PC-9 (cell line): ENCODE measurements around the gene DCP2. TPM values are rescaled to one million over a fixed set of nuclear protein-coding genes. Genes with fewer than 3 reads are reported as not detected.
A peak's percentile ranks its signal among the peaks of the same experiment; 100 is the strongest.

Experiments used
- BruUV-seq: library from RNA; stranded (reverse); fragments of 400-500 nt; replicated peaks from 2 replicates; lab custom pipeline; 2021; lab: Mats Ljungman, UMichigan
- CTCF ChIA-PET: fragments of 300-600 bp; sonication (Branson Sonifier 250); formaldehyde crosslinking; loops from one replicate; lab custom pipeline; 2022; ENCODE audit warnings: antibody characterized with exemption; lab: Charles Lee
- POLR2A ChIA-PET: fragments of 300-600 bp; sonication (Branson Sonifier 250); formaldehyde crosslinking; loops from one replicate; lab custom pipeline; 2022; ENCODE audit warnings: antibody characterized with exemption; ENCODE audit not compliant: unreplicated experiment; lab: Charles Lee
- DNase-seq, 2 experiments: peaks; one replicate each; pipeline versions ENCODE4 v3.0.0 to v3.0.0-alpha.2; 2015 to 2022; ENCODE audit warnings: mixed read lengths in 1 of 2
- H2AFZ ChIP-seq: fragments of 200-600 bp; sonication (generic); 2 replicates; pipeline ENCODE4 v1.8.1; 2017; ENCODE audit warnings: antibody characterized with exemption
- H3F3A ChIP-seq: fragments of 200-600 bp; sonication (generic); 2 replicates; pipeline ENCODE4 v1.8.1; 2017; ENCODE audit warnings: antibody characterized with exemption, mild to moderate bottlenecking, low read depth; ENCODE audit not compliant: insufficient read depth
- H3K27ac ChIP-seq: fragments of 200-600 bp; sonication (generic); 2 replicates; pipeline ENCODE4 v1.6.1; 2016; ENCODE audit warnings: mixed run types
- H3K27me3 ChIP-seq: fragments of 200-600 bp; sonication (generic); 2 replicates; pipeline ENCODE4 v1.6.1; 2016; ENCODE audit warnings: low read depth, mixed run types; ENCODE audit not compliant: insufficient read depth
- H3K36me3 ChIP-seq: fragments of 200-600 bp; sonication (generic); 2 replicates; pipeline ENCODE4 v1.6.1; 2016; ENCODE audit warnings: low read depth, mixed run types
- H3K4me1 ChIP-seq: fragments of 200-600 bp; sonication (generic); replicated peaks from 2 replicates; pipeline ENCODE4 v1.6.1; 2016; ENCODE audit warnings: mixed run types; ENCODE audit not compliant: insufficient read depth
- H3K4me2 ChIP-seq: fragments of 200-600 bp; sonication (generic); 2 replicates; pipeline ENCODE4 v1.6.1; 2017; ENCODE audit warnings: mixed run types
- H3K4me3 ChIP-seq: fragments of 200-600 bp; sonication (generic); 2 replicates; pipeline ENCODE4 v1.6.1; 2016; ENCODE audit warnings: mixed run types
- H3K79me2 ChIP-seq: fragments of 200-600 bp; sonication (generic); 2 replicates; pipeline ENCODE4 v1.6.1; 2017; ENCODE audit warnings: low read depth, mixed run types
- H3K9me2 ChIP-seq: fragments of 200-600 bp; sonication (generic); 2 replicates; pipeline ENCODE4 v1.8.1; 2017; ENCODE audit warnings: mild to moderate bottlenecking; ENCODE audit not compliant: insufficient read depth
- H3K9me3 ChIP-seq: fragments of 200-600 bp; sonication (generic); 2 replicates; pipeline ENCODE4 v1.8.1; 2016; ENCODE audit warnings: low read depth; ENCODE audit not compliant: insufficient read depth
- H4K20me1 ChIP-seq: fragments of 200-600 bp; sonication (generic); 2 replicates; pipeline ENCODE4 v1.8.1; 2017; ENCODE audit not compliant: insufficient read depth
- EZH2 ChIP-seq: fragments of 200-600 bp; sonication (generic); IDR thresholded peaks from 2 replicates; pipeline ENCODE4 v1.8.0; 2017; ENCODE audit warnings: antibody characterized with exemption, low read depth
- intact Hi-C: fragments of 100-400 bp; cut with micrococcal nuclease; formaldehyde crosslinking; loops from one replicate; pipeline ENCODE4 v1.10.0; 2022; ENCODE audit not compliant: unreplicated experiment
- total RNA-seq: library from RNA; stranded (reverse); gene quantifications from 2 replicates; pipeline ENCODE4 v1.2.3, GENCODE V29; 2021
- TF ChIP-seq, protein P1 (sequence below): fragments of 200-600 bp; sonication (generic); conservative IDR thresholded peaks from 2 replicates; pipeline ENCODE4 v1.6.1; 2017; ENCODE audit warnings: mixed run types, antibody characterized with exemption, mild to moderate bottlenecking, moderate library complexity

The DCP2 gene
- total RNA-seq, 1 experiment from 2014 or later = 45.6 TPM

DNA sequence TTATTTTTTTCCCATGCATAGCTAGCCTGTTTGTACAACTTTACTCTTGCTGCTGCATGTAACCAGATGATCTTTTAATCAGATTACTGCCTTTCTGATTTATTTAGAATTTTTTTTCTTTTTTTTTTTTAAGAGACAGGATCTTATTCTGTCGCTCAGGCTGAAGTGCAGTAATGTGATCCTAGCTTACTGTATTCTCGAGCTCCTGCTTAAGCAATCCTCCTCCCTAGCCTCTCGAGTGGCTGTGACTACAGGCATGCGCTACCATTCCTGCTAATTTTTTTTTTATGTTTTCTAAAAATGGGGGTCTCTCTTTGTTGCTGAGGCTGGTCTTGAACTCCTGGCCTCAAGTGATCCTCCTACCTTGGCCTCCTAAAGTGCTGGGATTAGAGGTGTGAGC lies 9.6 kb downstream of the DCP2 start:
- no TSS peak for BruUV-seq
- DNase-seq = no peak
- no peak overlapping the region for H3K4me2 ChIP-seq
- H2AFZ ChIP-seq = no peak overlapping the region
- H3K27me3 ChIP-seq = no peaks in the 10 kb centered on the region
- ChIA-PET CTCF (no interaction called here), POLR2A (interaction anchor here (0.5 kb wide), 1 partner anchor 28 kb away, joined by 7 read pairs; no protein-coding TSS in a partner anchor)
- peaks cover 25% of the 10 kb centered on the region for H3K36me3 ChIP-seq
- H3K27ac ChIP-seq = no peak overlapping the region
- no peaks in the 10 kb centered on the region for H3K9me2 ChIP-seq
- peaks cover 92% of the 10 kb centered on the region for H3K79me2 ChIP-seq
- peaks cover 36% of the 10 kb centered on the region for H4K20me1 ChIP-seq
- no peak for TF ChIP-seq EZH2
- TF ChIP-seq, protein P1, sequence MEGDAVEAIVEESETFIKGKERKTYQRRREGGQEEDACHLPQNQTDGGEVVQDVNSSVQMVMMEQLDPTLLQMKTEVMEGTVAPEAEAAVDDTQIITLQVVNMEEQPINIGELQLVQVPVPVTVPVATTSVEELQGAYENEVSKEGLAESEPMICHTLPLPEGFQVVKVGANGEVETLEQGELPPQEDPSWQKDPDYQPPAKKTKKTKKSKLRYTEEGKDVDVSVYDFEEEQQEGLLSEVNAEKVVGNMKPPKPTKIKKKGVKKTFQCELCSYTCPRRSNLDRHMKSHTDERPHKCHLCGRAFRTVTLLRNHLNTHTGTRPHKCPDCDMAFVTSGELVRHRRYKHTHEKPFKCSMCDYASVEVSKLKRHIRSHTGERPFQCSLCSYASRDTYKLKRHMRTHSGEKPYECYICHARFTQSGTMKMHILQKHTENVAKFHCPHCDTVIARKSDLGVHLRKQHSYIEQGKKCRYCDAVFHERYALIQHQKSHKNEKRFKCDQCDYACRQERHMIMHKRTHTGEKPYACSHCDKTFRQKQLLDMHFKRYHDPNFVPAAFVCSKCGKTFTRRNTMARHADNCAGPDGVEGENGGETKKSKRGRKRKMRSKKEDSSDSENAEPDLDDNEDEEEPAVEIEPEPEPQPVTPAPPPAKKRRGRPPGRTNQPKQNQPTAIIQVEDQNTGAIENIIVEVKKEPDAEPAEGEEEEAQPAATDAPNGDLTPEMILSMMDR = no peak
- no peak overlapping the region for H3K4me3 ChIP-seq
- intact Hi-C loops = no loop called here
- H3K9me3 ChIP-seq = no peaks in the 10 kb centered on the region
- H3K4me1 ChIP-seq = no peaks in the 10 kb centered on the region
- H3F3A ChIP-seq = peaks cover under 1% of the 10 kb centered on the region; the same call in 1 of the 2 replicates

DNA sequence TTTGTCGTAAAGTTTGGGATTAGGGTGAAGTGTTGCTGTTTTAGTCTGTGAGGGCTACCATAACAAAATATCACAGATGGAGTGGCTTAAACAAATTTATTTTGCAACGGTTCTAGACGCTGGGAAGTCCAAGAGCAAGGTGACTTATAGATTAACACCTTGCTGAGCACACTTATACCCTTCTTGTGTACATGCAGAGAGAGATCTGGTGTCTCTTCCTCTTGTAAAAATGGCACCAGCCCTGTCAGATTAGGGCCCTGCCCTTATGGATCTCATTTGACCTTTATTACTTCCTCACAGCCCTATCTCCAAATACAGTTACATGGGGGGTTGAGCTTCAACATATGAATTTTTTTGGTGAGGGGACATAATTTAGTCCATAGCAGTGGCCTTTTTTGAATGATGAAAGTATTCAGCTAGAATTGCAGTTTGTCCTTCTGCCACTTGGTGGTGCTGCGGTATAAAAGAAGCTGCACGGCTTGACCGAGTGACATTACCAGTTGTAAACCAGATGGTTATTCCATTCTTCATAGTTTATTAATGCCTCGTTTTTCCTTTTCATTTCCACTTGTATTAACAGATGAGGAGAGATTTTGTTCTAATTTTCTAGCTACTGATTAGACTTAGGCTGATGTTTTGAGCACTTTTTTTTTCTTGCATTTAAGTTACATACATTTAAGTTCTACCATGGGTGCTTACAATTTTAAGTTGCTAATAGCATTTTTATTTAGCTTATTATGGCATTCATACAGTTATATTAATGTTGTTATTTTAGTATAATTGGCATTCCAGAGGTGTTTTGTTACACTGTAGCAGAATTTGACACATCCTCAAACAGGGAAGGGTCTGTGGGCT lies 19.4 kb downstream of the DCP2 start:
- DNase-seq = peak; percentile 39 to 60
- Histone ChIP-seq H3K9me2 (no peaks in the 10 kb centered on the region), H3F3A (peaks cover 26% of the 10 kb centered on the region), H3K4me3 (no peak overlapping the region), H3K27ac (no peak overlapping the region), H3K4me2 (no peak overlapping the region), H3K79me2 (peaks cover 47% of the 10 kb centered on the region), H4K20me1 (peaks cover 33% of the 10 kb centered on the region), H3K4me1 (no peaks in the 10 kb centered on the region), H2AFZ (no peak overlapping the region), H3K27me3 (no peaks in the 10 kb centered on the region), H3K36me3 (peaks cover 38% of the 10 kb centered on the region; the same call in 1 of the 2 replicates), H3K9me3 (no peaks in the 10 kb centered on the region)
- TF ChIP-seq, protein P1 = peak; percentile 96
- TF ChIP-seq EZH2 = no peak
- CTCF ChIA-PET = interaction anchor here (0.7 to 1.1 kb wide), 7 partner anchors 9 to 608 kb away, joined by 3 to 6 read pairs (median 3); no protein-coding TSS in a partner anchor
- BruUV-seq = no TSS peak
- POLR2A ChIA-PET = no interaction called here
- intact Hi-C loops = loop anchor here (1.0 to 2.0 kb wide), 4 partner anchors 43 to 610 kb away; partner anchors contain the start of gene YTHDC2

DNA sequence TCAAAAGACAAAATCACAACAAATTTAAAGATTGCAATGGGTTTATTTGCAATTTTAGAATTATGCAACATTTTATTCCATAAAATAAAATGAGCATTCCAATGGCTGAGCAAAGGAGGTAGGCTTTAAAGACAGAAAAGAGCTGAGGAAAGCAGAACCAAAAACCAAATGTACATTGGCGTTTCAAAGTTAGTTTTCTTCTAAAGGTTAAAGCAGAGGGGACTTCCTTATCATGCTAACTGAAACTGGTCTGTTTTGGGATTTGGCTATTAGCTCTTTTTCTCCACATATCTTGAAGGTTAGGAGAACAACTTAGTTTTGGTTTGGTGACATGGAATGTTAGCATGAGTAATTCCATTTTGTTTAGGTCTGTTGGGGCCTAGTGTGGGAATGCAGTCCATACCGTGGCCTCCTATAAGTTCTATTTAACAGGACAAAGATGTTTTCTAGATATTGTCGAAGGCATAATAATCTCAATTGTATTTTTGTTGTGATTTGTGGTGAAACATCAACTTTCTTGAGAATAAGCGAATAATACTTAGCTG lies 20.3 kb downstream of the DCP2 start:
- ChIA-PET CTCF (interaction anchor here (0.9 kb wide), 1 partner anchor 608 kb away, joined by 4 read pairs; no protein-coding TSS in a partner anchor), POLR2A (no interaction called here)
- intact Hi-C loops = loop anchor here (1.0 to 2.0 kb wide), 4 partner anchors 42 to 609 kb away; partner anchors contain the start of gene YTHDC2
- no TSS peak for BruUV-seq
- Histone ChIP-seq H3K27me3 (no peaks in the 10 kb centered on the region), H2AFZ (no peak overlapping the region), H3K4me2 (no peak overlapping the region), H3F3A (peaks cover 18% of the 10 kb centered on the region), H3K79me2 (peaks cover 38% of the 10 kb centered on the region), H3K9me3 (no peaks in the 10 kb centered on the region), H3K27ac (no peak overlapping the region), H4K20me1 (peaks cover 27% of the 10 kb centered on the region), H3K36me3 (peaks cover 30% of the 10 kb centered on the region; the same call in 1 of the 2 replicates), H3K9me2 (no peaks in the 10 kb centered on the region), H3K4me1 (no peaks in the 10 kb centered on the region), H3K4me3 (no peak overlapping the region)
- no peak for DNase-seq
- TF ChIP-seq EZH2 = no peak
